Pancreas (tissue), 10 donors: ENCODE measurements around the gene EIF3B. TPM values are rescaled to one million over a fixed set of nuclear protein-coding genes. Genes with fewer than 3 reads are reported as not detected.
"Not testable (repeated sequence)": the region's sequence is repeated elsewhere in the genome, so short reads cannot be mapped to it uniquely, and the experiment has no call there.

Experiments used
- ATAC-seq, 4 donors: fragments of 200-7000 bp; cut with Tn5 transposase; one replicate each; pipeline versions ENCODE4 v1.8.0 to v1.9.1; 2020; ENCODE audit warnings: mild to moderate bottlenecking in 4 of 4, moderate library complexity in 4 of 4
- DNase-seq, 6 donors: peaks; one replicate each; pipeline ENCODE4 v3.0.0-alpha.2; 2020
- FAIRE-seq: peaks from 2 replicates; lab custom pipeline; 2012; peaks lifted over from hg19 to GRCh38; lab: Jason Lieb, UNC
- H3K27ac ChIP-seq, 4 donors: fragments of 200-600 bp; sonication (generic); 1 replicate in 3 of 4; 2 replicates in 1 of 4; pipeline versions ENCODE4 v1.5.0 to v1.8.0; 2020
- H3K27me3 ChIP-seq, 4 donors: fragments of 200-600 bp; one replicate each; pipeline ENCODE4 v1.8.0; 2021
- H3K36me3 ChIP-seq, 3 donors: fragments of 200-600 bp; sonication (generic) in 1 of 3; one replicate each; pipeline versions ENCODE4 v1.5.0 to v1.8.0; 2020 to 2021
- H3K4me1 ChIP-seq, 3 donors: fragments of 200-600 bp; one replicate each; pipeline ENCODE4 v1.8.0; 2021
- H3K4me3 ChIP-seq, 4 donors: fragments of 200-600 bp; sonication (generic) in 2 of 4; one replicate each; pipeline versions ENCODE4 v1.5.0 to v1.8.0; 2020 to 2021
- H3K9me3 ChIP-seq, 4 donors: fragments of 200-600 bp; one replicate each; pipeline ENCODE4 v1.8.0; 2021
- WGBS, 2 donors: extraction: QIAGEN DNeasy Blood & Tissue Kit; methylation state at CpG; one replicate each; pipeline ENCODE4 v1.1.7; 2013; 5-methylcytosine and 5-hydroxymethylcytosine counted together
- intact Hi-C, 3 donors: fragments of 100-400 bp; cut with DNase I; formaldehyde crosslinking; loops; one replicate each; pipeline versions ENCODE4 v1.11.1 to v1.14.2; 2022
- polyA plus RNA-seq, 2 donors: library from polyadenylated mRNA; stranded (reverse); fragments of 200-250 nt; gene quantifications; one replicate each; pipeline ENCODE4 v1.2.3, GENCODE V29; 2013
- total RNA-seq, 6 donors: library from RNA; stranded (reverse); fragmentation: NEBNext Ultra II Directional in 4 of 6; extraction: Animal tissue kit (Norgen Biotek cat#: 25700) in 4 of 6; gene quantifications; one replicate each; pipeline versions ENCODE4 v1.2.1 to v1.2.4, GENCODE V29; 2021 to 2023
- TF ChIP-seq, protein P1 (sequence below), 4 donors: fragments of 200-600 bp; sonication (generic) in 3 of 4; IDR thresholded peaks; one replicate each; pipeline versions ENCODE4 v1.5.0 to v1.8.0; 2021; ENCODE audit warnings: antibody characterized with exemption in 4 of 4
- donor health status: healthy with polysubstance abuse.
- donor health status: DM: no; HTN: no; CAD: no; lungs with moderate emphysema.
- donor health status: DM: no; HTN: no; CAD: no.
- donor health status: control.
- donor health status: control.
- donor health status: Bipolar disorder and iron deficiency.
- donor health status: DM: yes; HTN: yes; CAD: no.
- donor health status: DM: no; HTN: no; CAD: no.
- donor health status: DM: no; HTN: no; CAD: no.
- donor health status: DM: yes; HTN: yes; CAD: no.

Gene EIF3B
- total and polyA plus RNA-seq, 8 donors, result 61.1 to 106 (median 78.3) TPM

DNA sequence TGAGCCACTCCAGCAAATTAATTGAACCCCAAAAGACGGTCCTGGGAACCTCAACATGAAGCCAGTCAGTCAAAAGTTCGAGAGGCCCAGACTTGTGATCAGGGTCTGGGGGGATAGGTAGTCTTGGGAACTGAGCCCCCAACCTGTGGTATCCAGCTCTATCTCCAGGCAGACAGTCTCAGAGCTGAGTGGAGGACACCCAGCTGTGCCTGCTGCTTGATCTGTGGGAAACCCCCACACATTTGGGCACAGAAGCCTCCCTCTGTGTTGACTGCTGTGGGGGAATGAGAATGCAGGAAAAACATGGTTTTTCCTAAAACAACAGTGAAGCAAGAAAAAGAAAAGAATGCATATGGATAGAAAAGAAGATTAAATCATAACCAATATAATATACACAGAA lies 24.1 kb upstream of the EIF3B start:
- FAIRE-seq, result no peak

DNA sequence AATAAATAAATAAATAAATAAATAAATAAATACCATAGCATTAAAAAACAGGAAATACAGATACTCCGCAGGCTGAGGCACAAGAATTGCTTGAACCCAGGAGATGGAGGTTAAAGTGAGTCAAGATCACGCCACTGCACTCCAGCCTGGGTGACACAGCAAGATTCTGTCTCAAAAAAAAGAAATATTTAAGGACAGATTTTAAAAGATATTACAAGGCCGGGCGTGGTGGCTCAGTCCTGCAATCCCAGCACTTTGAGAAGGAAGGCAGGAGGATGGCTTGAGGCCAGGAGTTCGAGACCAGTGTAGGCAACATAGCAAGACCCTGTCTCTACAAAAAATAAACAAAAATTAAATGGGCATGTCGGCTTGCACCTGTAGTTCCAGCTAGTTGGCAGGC lies 22.9 kb upstream of the EIF3B start:
- no peak for ATAC-seq
- Histone ChIP-seq H3K4me3 (no peak overlapping the region), H3K27ac (no peak overlapping the region), H3K36me3 (no peaks in the 10 kb centered on the region), H3K27me3 (no peaks in the 10 kb centered on the region), H3K4me1 (no peaks in the 10 kb centered on the region), H3K9me3 (no peaks in the 10 kb centered on the region)
- FAIRE-seq, result no peak
- TF ChIP-seq, protein P1, sequence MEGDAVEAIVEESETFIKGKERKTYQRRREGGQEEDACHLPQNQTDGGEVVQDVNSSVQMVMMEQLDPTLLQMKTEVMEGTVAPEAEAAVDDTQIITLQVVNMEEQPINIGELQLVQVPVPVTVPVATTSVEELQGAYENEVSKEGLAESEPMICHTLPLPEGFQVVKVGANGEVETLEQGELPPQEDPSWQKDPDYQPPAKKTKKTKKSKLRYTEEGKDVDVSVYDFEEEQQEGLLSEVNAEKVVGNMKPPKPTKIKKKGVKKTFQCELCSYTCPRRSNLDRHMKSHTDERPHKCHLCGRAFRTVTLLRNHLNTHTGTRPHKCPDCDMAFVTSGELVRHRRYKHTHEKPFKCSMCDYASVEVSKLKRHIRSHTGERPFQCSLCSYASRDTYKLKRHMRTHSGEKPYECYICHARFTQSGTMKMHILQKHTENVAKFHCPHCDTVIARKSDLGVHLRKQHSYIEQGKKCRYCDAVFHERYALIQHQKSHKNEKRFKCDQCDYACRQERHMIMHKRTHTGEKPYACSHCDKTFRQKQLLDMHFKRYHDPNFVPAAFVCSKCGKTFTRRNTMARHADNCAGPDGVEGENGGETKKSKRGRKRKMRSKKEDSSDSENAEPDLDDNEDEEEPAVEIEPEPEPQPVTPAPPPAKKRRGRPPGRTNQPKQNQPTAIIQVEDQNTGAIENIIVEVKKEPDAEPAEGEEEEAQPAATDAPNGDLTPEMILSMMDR (IDR thresholded peaks at IDR 0.05), result no peak
- WGBS, 2 donors, result 88 to 91% methylated on average over 6 of the region's 6 CpGs
- no peak for DNase-seq
- intact Hi-C loops, result no loop called here

More for the DNA sequence above, 24.1 kb upstream of the EIF3B start:
- 87 to 93% methylated on average over 2 of the region's 2 CpGs for WGBS, 2 donors
- H3K27me3 ChIP-seq, result no peaks in the 10 kb centered on the region
- H3K36me3 ChIP-seq, result no peaks in the 10 kb centered on the region
- TF ChIP-seq, protein P1 (IDR thresholded peaks at IDR 0.05), result no peak
- no peak overlapping the region for H3K4me3 ChIP-seq
- H3K9me3 ChIP-seq, result no peaks in the 10 kb centered on the region
- no peak overlapping the region for H3K27ac ChIP-seq
- H3K4me1 ChIP-seq, result no peaks in the 10 kb centered on the region
- DNase-seq, result no peak
- intact Hi-C loops, result no loop called here
- ATAC-seq, result no peak

DNA sequence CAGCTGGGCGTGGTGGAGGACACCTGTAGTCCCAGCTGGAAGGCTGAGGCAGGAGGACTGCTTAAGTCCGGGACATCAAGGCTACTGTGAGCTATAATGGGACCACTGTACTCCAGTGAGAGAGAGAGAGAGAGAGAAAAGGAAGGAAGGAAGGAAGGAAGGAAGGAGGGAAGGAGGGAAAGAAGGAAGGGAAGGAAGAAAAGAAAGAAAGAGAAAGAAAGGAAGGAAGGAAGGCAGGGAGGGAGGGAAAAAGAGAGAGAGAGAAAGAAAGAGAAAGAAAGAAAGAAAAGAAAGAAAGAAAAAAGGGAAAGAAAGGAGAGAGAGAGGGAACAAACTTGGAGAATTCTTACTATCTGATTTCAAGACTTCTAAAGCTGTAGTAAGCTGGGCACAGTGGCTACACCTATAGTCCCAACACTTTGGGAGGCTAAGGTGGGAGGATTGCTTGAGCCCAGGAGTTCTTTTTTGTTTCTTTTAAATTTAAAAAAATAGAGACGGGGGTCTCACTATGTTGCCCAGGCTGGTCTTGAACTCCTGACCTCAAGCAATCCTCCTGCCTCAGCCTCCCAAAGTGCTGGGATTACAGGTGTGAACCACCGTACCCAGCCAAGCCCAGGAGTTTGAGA lies 21.9 kb upstream of the EIF3B start:
- H3K27me3 ChIP-seq, intact Hi-C loops, H3K9me3 ChIP-seq, H3K27ac ChIP-seq, FAIRE-seq, ATAC-seq, DNase-seq, H3K4me1 ChIP-seq, H3K4me3 ChIP-seq, H3K36me3 ChIP-seq: not testable (repeated sequence)
- WGBS, 2 donors, result 89 to 99% methylated on average over 4 of the region's 4 CpGs

DNA sequence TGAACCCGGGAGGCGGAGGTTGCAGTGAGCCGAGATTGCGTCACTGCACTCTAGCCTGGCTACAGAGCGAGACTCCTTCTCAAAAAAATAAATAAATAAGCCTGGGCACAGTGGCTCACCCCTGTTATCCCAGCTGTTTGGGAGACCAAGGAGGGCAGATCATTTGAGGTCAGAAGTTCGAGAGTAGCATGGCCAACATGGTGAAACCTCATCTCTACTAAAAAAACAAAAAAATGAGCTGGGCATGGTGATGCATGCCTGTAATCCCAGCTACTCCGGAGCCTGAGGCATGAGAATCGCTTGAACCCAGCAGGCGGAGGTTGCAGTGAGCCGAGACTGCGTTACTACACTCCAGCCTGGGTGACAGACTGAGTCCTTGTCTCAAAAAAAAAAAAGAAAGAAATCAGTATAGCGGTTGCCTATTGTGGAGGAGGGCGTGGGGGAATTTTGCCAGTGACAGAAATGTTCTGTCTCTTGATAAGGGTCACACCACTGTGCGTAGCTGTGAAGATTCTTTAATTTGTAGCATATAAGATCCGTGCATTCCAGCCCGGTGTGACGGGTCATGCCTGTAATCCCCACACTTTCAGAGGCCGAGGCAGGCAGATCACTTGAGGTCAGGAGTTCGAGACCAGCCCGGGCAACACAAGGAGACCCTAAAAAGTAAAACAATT lies 17.9 kb upstream of the EIF3B start:
- H3K9me3 ChIP-seq, result no peaks in the 10 kb centered on the region
- intact Hi-C loops, result no loop called here
- H3K27me3 ChIP-seq, result no peaks in the 10 kb centered on the region
- no peak overlapping the region for H3K27ac ChIP-seq
- no peaks in the 10 kb centered on the region for H3K4me1 ChIP-seq
- no peak overlapping the region for H3K4me3 ChIP-seq
- ATAC-seq (no peak), FAIRE-seq (no peak), DNase-seq (no peak)
- TF ChIP-seq, protein P1 (IDR thresholded peaks at IDR 0.05), result no peak
- H3K36me3 ChIP-seq, result no peaks in the 10 kb centered on the region
- 94 to 95% methylated on average over 20 of the region's 20 CpGs for WGBS, 2 donors

DNA sequence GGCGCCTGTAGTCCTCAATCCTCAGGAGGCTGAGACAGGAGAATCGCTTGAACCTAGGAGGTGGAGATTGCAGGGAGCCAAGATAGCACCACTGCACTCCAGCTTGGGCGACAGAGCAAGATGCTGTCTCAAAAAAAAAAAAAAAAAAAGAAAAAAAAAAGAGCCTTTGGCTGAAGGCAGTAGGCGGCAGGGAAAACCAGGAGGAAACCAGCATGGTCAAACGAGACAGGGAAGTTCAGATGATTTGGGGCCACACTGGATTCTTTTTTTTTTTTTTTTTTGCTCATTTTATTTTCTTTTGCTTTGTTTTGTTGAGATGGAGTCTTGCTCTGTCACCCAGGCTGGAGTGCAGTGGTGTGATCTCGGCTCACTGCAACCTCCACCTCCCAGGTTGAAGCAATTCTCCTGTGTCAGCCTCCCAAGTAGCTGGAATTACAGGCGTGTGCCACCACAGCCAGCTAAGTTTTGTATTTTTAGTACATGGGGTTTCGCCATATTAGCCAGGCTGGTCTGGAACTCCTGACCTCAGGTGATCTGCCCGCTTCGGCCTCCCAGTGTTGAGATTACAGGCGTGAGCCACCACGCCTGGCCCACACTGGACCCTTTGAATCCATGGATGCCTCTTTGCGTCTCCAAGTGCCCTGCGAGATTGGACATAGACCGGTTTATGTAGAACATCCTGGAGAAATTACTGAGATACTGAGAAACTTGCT lies 7.1 kb upstream of the EIF3B start:
- peak in 1 of 4 donors; percentile 33 for ATAC-seq
- FAIRE-seq, H3K9me3 ChIP-seq, H3K27me3 ChIP-seq, H3K27ac ChIP-seq, H3K36me3 ChIP-seq, H3K4me1 ChIP-seq, H3K4me3 ChIP-seq: not testable (repeated sequence)
- peak in 1 of 6 donors; percentile 9 for DNase-seq
- 88 to 93% methylated on average over 15 of the region's 15 CpGs for WGBS, 2 donors
- intact Hi-C loops, result loop anchor here in 1 of 3 donors (10.0 kb wide), 1 partner anchor 93 kb away; no protein-coding TSS in a partner anchor
